ENCODE data around the gene SMPD1. TPM values are rescaled to one million over a fixed set of nuclear protein-coding genes. Genes with fewer than 3 reads are reported as not detected.

The SMPD1 gene
- polyA plus RNA-seq (ENCODE audit: insufficient read length in 4 of 4), result 10 to 100 TPM; 33.0 to 38.7 (median 34.7) TPM

DNA sequence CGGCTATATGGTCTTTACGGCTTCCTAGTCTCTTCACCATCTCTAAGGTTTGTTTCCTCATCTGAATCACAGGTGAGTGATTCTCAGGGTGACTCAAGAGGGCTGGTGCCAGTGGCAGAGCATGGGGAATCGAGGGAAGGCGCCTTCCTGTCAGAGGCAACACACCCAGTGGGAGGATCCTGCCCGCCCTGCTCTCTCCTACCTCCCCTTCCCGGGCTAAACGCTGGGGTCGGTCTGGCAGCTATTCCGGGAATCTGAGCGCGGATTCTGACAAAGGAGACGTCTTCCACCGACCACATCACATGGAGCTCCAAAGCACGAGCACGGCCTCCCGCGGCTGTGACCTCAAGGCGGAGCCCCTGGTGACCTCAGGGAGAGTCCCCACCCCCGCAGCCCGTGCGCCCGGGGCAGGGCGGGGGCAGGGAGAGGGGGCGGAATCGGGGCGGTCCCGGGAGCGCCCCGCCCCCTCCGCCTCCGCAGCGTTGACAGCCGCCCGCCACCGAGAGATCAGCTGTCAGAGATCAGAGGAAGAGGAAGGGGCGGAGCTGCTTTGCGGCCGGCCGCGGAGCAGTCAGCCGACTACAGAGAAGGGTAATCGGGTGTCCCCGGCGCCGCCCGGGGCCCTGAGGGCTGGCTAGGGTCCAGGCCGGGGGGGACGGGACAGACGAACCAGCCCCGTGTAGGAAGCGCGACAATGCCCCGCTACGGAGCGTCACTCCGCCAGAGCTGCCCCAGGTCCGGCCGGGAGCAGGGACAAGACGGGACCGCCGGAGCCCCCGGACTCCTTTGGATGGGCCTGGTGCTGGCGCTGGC lies at the start of gene SMPD1:
Gene SMPD1 (plus strand): TSS at position 570 of the 813 bp plus-strand sequence. CDS start 125 bp downstream, at position 695.
- peak; percentile 75 to 82 (median 78) for DNase-seq (ENCODE audit: low read depth in 4 of 4, low spot score in 3 of 4)

DNA sequence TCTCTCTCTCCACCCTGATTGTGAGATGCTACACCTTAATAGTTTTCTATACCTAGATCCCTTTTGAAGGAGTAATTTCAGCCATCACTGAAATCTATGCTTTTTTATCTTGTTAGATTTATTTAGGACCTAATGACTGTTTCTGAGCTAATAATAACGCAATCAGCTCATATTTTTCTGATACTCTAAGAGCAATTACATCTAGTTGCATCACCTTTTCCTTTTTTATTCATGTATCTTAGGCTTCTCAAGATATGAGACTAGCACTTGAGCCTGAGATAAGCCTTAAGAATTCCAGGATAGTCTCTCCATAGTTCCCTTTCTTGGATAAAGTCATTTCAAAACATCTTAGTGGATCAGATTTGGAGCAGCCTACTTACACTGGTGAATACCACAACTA lies 44.9 kb upstream of the SMPD1 start:
- DNase-seq (ENCODE audit: low read depth in 4 of 4, low spot score in 3 of 4), result no peak

DNA sequence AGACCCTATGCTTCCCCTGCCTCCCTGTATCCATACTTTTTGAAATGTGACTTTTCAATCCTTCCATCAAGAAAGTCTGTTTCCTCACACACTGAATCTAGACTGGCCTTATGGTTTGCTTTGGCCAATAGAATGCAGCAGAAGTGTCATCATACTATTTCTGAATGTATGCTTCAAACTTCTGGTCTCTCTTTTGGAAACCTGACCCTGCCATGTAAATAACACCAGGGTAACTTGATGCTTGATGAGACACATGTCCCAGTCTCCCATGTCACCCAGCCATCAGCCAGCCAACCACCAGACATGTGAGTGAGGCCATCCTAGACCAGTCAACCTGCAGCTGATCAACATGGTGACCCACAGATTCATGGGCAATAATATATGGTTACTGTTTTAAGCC lies 40.2 kb upstream of the SMPD1 start:
- no peak for DNase-seq (ENCODE audit: low read depth in 4 of 4, low spot score in 3 of 4)

DNA sequence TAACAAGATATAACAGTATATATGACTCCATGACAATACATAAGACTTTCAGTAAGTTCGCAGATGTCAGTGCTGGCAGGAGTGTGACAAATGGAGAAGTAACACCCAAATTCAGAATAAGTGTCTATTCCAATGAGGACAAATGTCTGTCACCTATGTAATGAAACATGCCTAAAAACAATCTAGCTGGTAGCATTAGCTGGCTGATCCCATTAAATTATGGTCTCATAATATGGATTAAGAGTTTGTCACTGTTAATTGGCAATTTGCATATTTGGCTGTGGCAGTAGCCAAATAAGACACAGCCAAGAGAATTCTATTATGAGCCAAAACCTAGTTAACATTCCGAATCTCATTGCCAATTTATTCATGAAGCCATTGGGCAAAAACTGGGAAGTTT lies 39.8 kb upstream of the SMPD1 start:
- DNase-seq (ENCODE audit: low read depth in 4 of 4, low spot score in 3 of 4), result no peak

- DNase-seq (ENCODE audit: low read depth in 4 of 4, low spot score in 3 of 4), result no peak
Measured at GRCh38 chr11:6351782-6352382, 38.4 kb upstream of the SMPD1 start.

GRCh38 chr11:6353367-6353987 lies 36.8 kb upstream of the SMPD1 start:
- peak; percentile 35 to 54 (median 46) for DNase-seq (ENCODE audit: low read depth in 4 of 4, low spot score in 3 of 4)

DNA sequence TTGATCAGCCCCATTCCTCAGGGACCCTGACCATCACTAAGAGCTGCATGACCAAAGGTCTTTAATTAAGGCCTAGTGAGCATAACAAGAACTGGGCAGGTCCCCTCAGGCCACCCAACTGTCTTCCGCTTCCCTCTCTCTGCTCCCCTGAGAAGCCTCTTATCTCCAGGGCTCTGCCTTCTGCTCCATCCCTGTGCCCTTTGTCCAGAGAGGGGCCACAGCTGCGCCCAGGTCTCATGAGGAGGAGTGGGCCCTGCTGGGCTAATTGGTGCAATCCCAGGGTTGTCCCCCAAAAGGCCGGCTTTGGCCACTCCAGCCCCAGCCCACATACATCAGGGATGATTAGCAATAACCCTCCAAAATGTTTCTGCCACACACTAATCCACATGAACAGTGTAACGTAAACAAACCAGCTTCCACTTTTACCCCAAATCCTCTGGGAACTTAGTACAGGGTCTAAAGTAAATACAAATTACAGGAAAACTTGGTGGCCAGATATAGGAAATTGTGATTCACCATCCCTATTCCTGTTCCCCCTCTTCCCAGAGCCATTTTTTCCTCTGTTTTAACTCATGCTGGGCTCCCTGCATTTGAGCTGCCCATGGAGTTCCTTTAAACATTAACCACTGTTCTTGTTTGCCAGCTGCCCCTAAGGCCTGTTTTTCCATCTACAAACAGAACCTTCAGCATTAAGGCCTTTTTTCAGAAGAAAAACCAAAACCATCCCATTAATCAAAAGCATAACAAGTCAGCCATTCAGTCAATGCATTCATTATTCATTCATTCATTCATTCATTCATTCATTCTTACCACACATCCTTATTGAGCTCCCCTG lies 35.4 kb upstream of the SMPD1 start:
- no peak for DNase-seq (ENCODE audit: low read depth in 4 of 4, low spot score in 3 of 4)

DNA sequence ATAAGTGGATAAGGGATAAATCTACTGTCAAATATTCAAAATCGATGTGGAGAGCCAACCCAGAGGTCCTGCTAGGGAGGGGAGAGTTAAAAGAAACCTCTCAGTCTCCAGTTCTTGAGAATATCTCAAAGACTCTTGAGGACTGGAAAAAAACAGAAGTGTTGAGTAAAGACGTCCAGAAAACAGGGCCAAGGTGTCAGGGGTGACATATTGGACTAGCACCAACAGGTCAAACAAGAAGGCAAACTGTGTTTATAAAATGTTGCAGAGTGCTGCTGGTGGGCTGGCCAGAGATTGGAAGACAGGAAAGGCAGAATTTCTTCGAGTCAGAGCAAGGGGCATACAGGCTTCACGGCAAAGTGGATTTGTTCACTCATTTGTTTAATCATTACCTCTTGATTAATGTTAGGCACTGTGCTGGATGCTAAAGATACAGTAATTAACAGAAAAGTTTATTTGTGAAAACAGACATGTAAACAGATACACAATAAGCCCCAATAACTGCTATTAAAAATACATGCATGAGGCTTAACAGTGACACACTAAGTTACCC lies 33.7 kb upstream of the SMPD1 start:
- no peak for DNase-seq (ENCODE audit: low read depth in 4 of 4, low spot score in 3 of 4)

GRCh38 chr11:6357222-6357621 lies 33.1 kb upstream of the SMPD1 start:
- DNase-seq (ENCODE audit: low read depth in 4 of 4, low spot score in 3 of 4), result no peak

- no peak for DNase-seq (ENCODE audit: low read depth in 4 of 4, low spot score in 3 of 4)
Measured at GRCh38 chr11:6360183-6360582, 30.1 kb upstream of the SMPD1 start.

DNA sequence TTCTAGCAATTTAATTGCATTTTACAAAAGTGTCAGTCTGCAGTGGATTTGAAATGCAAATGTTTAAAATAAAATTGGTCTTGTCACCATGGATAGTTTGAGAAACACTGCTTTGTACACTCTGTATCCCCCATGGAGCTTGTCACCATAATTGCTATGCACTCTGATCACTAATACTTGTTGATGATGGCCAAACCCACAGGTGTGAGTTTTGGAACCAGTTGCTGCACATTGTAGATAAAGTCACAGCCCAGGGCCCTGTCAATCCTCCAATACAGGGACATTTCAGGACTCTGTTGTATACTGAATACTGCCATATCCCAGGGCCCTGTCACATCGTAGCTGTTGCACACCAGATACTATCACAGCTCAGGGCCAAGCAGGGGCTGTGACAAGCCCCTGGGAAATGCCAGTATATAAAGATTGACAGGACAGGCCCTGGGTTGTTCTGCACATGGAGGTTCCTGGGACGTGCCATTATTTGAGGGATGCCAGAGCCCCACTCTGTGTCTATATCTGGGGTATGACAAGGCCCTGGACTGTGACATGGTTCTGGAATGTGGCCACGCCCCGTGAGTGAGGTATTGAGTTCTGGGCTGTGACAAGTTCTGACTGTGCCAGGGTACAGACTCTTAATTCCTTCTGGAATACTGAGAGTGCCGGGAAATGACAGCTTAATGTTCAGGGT lies 27.9 kb upstream of the SMPD1 start:
- DNase-seq (ENCODE audit: low read depth in 4 of 4, low spot score in 3 of 4), result no peak

DNA sequence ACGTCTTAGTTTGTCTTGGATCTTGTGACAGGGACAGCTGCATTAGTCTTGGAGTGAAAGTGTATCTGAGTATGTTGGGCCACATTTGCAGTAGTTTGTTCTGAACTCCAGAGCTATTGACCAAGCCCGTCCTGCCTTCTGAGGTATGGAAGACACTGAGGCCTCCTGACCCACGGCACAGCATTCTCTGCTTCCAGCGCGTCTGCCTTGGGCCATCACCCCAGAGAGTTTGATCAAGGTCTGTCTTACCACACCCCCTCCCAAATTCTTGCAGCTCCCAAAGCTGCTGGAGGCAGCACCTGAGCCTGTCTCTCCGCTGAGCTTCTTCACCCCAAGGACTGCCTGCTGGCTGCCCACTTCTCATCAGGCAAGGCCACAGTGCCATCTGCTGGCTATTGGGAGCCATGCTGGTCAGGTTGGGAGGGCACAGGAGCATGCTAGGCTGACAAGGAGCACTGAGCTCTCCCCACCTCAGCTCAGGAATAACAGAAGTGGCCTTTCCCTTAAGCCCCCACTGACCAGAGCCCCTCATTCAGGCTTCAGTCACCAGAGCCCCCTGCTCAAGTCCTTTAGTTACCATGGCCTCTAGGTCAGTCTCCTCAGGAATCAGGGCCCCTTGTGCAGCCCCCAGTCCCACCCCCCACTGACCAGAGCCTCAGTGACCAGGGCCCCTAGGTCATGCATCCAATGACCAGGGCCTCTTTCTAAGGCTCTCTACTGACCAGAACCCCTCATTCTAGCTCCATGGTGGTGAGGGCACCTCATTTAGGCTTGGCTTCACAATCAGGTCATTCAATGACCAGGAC lies 27.2 kb upstream of the SMPD1 start:
- peak in 3 of 4 donors; percentile 35 to 60 (median 52) for DNase-seq (ENCODE audit: low read depth in 4 of 4, low spot score in 3 of 4)

DNA sequence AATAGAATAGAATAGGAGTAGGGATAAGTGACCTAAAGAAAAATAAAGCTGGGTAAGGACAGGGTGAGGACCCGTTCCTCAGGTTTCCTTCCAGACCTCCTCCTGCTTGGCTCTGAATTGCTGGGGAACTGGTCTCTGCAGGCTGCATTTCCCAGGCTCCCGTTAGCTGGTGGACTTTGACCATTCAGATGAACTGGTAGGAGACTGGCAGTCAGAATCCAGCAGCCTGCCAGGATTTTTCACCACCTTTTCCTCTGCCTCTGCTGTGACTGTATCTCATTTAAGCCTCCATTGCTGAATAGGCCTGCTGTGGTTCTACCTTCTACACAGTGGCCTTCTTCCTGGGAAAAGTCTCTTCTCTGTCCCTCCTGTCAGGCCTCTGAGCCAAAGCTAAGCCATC lies 24.6 kb upstream of the SMPD1 start:
- DNase-seq (ENCODE audit: low read depth in 4 of 4, low spot score in 3 of 4), result no peak

- no peak for DNase-seq (ENCODE audit: low read depth in 4 of 4, low spot score in 3 of 4)
Measured at GRCh38 chr11:6371825-6372224, 18.4 kb upstream of the SMPD1 start.

- DNase-seq (ENCODE audit: low read depth in 4 of 4, low spot score in 3 of 4), result no peak
Measured at GRCh38 chr11:6377902-6378639, 12.2 kb upstream of the SMPD1 start.

- DNase-seq (ENCODE audit: low read depth in 4 of 4, low spot score in 3 of 4), result no peak
Measured at GRCh38 chr11:6378640-6378989, 11.7 kb upstream of the SMPD1 start.

DNA sequence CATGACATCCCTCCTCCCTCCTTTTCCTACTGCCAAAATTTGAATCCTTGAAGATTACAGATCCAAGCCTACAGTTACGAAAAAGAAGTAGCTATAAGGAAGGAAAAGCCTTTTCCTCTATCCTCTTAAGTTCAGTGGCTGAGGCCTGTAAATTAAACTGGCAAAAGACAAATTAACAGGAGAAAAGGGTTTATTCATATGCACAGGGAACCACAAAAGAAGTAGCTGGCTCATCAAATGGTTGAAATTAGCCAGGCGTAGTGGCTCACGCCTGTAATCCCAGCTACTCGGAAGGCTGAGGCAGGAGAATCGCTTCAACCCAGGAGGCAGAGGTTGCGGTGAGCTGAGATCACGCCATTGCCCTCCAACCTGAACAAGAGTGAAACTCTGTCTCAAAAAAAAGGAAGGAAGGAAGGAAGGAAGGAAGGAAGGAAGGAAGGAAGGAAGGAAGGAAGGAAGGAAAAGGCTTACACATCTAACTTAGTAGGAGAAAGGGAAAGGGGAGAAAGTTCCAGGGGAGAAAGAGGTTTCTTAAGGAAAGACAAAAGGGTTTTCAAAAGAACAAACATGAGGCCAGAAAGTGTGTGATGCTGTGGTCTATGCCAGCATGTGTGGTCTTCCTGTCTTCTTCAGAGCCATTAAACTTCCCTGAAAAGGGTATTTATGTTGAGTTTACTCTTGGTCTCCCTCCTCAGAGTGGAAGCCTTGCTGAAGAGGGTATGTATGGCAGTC lies 5.1 kb upstream of the SMPD1 start:
- no peak for DNase-seq (ENCODE audit: low read depth in 4 of 4, low spot score in 3 of 4)
